ENCODE measurements around the gene DGUOK.

- no peak for TF ChIP-seq ZNF274 (IDR thresholded peaks at IDR 0.05; ENCODE audit: low read depth, low read length)
- no peak for TF ChIP-seq YY1 (IDR thresholded peaks at IDR 0.05; ENCODE audit: insufficient read depth, insufficient read length)
- TF ChIP-seq SUZ12 (IDR thresholded peaks at IDR 0.05; ENCODE audit: extremely low read depth, insufficient read depth, insufficient read length), result no peak
Observed at GRCh38 chr2:73979686-73980085, 53.0 kb downstream of the DGUOK start.

All from NT2/D1 (cell line).